ENCODE measurements around the gene LDLRAD4.

Gene LDLRAD4

GRCh38 chr18:13232086-13232917 is 13.7 kb downstream of the LDLRAD4 start:
- no peak for DNase-seq

- no peak for DNase-seq
Observed at GRCh38 chr18:13232971-13233786, 14.6 kb downstream of the LDLRAD4 start.

GRCh38 chr18:13233787-13234783 is 15.5 kb downstream of the LDLRAD4 start:
- no peak for DNase-seq

- DNase-seq = no peak
Observed at GRCh38 chr18:13235421-13235831, 16.9 kb downstream of the LDLRAD4 start.

GRCh38 chr18:13235981-13236380 is 17.4 kb downstream of the LDLRAD4 start:
- no peak for DNase-seq

GRCh38 chr18:13236411-13236810 is 17.9 kb downstream of the LDLRAD4 start:
- DNase-seq = no peak

GRCh38 chr18:13237073-13237472 is 18.5 kb downstream of the LDLRAD4 start:
- DNase-seq = no peak

- DNase-seq = no peak
Observed at GRCh38 chr18:13237641-13238040, 19.1 kb downstream of the LDLRAD4 start.

GRCh38 chr18:13239171-13239956 is 20.8 kb downstream of the LDLRAD4 start:
- no peak for DNase-seq

GRCh38 chr18:13240060-13240725 is 21.6 kb downstream of the LDLRAD4 start:
- no peak for DNase-seq

GRCh38 chr18:13241083-13241892 is 22.7 kb downstream of the LDLRAD4 start:
- no peak for DNase-seq

GRCh38 chr18:13241893-13242175 is 23.3 kb downstream of the LDLRAD4 start:
- DNase-seq = no peak

GRCh38 chr18:13242797-13243196 is 24.2 kb downstream of the LDLRAD4 start:
- DNase-seq = no peak

GRCh38 chr18:13243363-13243762 is 24.8 kb downstream of the LDLRAD4 start:
- no peak for DNase-seq

- DNase-seq = no peak
Observed at GRCh38 chr18:13244135-13244534, 25.6 kb downstream of the LDLRAD4 start.

GRCh38 chr18:13245481-13246000 is 27.0 kb downstream of the LDLRAD4 start:
- no peak for DNase-seq

GRCh38 chr18:13246121-13246520 is 27.6 kb downstream of the LDLRAD4 start:
- DNase-seq = no peak

GRCh38 chr18:13246591-13246990 is 28.0 kb downstream of the LDLRAD4 start:
- DNase-seq = no peak

GRCh38 chr18:13247506-13247905 is 28.9 kb downstream of the LDLRAD4 start:
- DNase-seq = no peak

- DNase-seq = no peak
Observed at GRCh38 chr18:13252686-13253410, 34.3 kb downstream of the LDLRAD4 start.

Measured in NCI-H2081 (cell line).